Suprapubic skin (tissue), 4 donors: ENCODE data around the gene NEK2. TPM values are rescaled to one million over a fixed set of nuclear protein-coding genes. Genes with fewer than 3 reads are reported as not detected.
"Not testable (repeated sequence)": the region's sequence is repeated elsewhere in the genome, so short reads cannot be mapped to it uniquely, and the experiment has no call there.

Experiments used
- DNase-seq, 2 donors: peaks; one replicate each; pipeline ENCODE4 v3.0.0-alpha.2; 2019; ENCODE audit warnings: low spot score in 2 of 2
- H3K27ac ChIP-seq: fragments of 200-600 bp; sonication (generic); one replicate; pipeline ENCODE4 v1.5.1; 2019
- H3K27me3 ChIP-seq: fragments of 200-600 bp; sonication (generic); one replicate; pipeline ENCODE4 v1.5.1; 2019
- H3K36me3 ChIP-seq: fragments of 200-600 bp; sonication (generic); one replicate; pipeline ENCODE4 v1.5.1; 2019
- H3K4me1 ChIP-seq: fragments of 200-600 bp; sonication (generic); one replicate; pipeline ENCODE4 v1.5.1; 2019
- H3K4me3 ChIP-seq: fragments of 200-600 bp; sonication (generic); one replicate; pipeline ENCODE4 v1.5.1; 2019; ENCODE audit warnings: mild to moderate bottlenecking
- H3K9me3 ChIP-seq: fragments of 200-600 bp; sonication (generic); one replicate; pipeline ENCODE4 v1.5.1; 2019
- CTCF ChIP-seq, 2 donors: fragments of 200-600 bp in 1 of 2; fragments of 450-650 bp in 1 of 2; sonication (generic) in 1 of 2; IDR thresholded peaks; one replicate each; pipeline ENCODE4 v1.5.1; 2016 to 2019; ENCODE audit warnings: antibody characterized with exemption in 2 of 2, mild to moderate bottlenecking in 1 of 2, moderate library complexity in 1 of 2
- EP300 ChIP-seq: sonication (generic); formaldehyde crosslinking; IDR thresholded peaks from one replicate; pipeline ENCODE4 v1.6.1; 2017; ENCODE audit warnings: antibody characterized with exemption
- POLR2A ChIP-seq, 2 donors: fragments of 450-650 bp; IDR thresholded peaks; one replicate each; pipeline ENCODE4 v1.6.1; 2017; ENCODE audit warnings: antibody characterized with exemption in 2 of 2, mild to moderate bottlenecking in 2 of 2, moderate library complexity in 2 of 2
- POLR2AphosphoS5 ChIP-seq, 3 donors: sonication (generic); formaldehyde crosslinking; IDR thresholded peaks; one replicate each; pipeline ENCODE4 v1.6.1; 2017; ENCODE audit warnings: antibody characterized with exemption in 3 of 3
- WGBS: methylation state at CpG from one replicate; pipeline ENCODE4 v1.1.5; 2018; 5-methylcytosine and 5-hydroxymethylcytosine counted together
- total RNA-seq, 4 donors: library from RNA; depleted of rRNA; stranded (reverse); fragments of >200 nt; gene quantifications; one replicate each; pipeline ENCODE4 v1.1.0, GENCODE V29; 2016

NEK2 gene
- total RNA-seq, 4 donors from 2014 or later, result 3.2 to 11.8 (median 3.6) TPM; not detected in 1

GRCh38 chr1:211701733-211702132 lies 26.3 kb upstream of the NEK2 start:
- Histone ChIP-seq H3K36me3 (no peaks in the 10 kb centered on the region), H3K9me3 (no peaks in the 10 kb centered on the region), H3K4me3 (no peak overlapping the region), H3K27ac (no peak overlapping the region), H3K4me1 (peaks cover 21% of the 10 kb centered on the region), H3K27me3 (no peaks in the 10 kb centered on the region)
- TF ChIP-seq POLR2A (IDR thresholded peaks at IDR 0.05), result no peak
- TF ChIP-seq CTCF (IDR thresholded peaks at IDR 0.05), result no peak
- no peak for TF ChIP-seq EP300
- no peak for TF ChIP-seq POLR2AphosphoS5 (IDR thresholded peaks at IDR 0.05)
- no peak for DNase-seq
- WGBS, result 69% methylated on average over 6 of the region's 6 CpGs

- Histone ChIP-seq H3K27ac (no peak overlapping the region), H3K4me1 (peaks cover 7% of the 10 kb centered on the region), H3K36me3 (no peaks in the 10 kb centered on the region), H3K9me3 (no peaks in the 10 kb centered on the region), H3K27me3 (no peaks in the 10 kb centered on the region), H3K4me3 (no peak overlapping the region)
- no peak for DNase-seq
- TF ChIP-seq POLR2A (IDR thresholded peaks at IDR 0.05) (no peak), POLR2AphosphoS5 (IDR thresholded peaks at IDR 0.05) (no peak), CTCF (IDR thresholded peaks at IDR 0.05) (no peak), EP300 (no peak)
- 87% methylated on average over 3 of the region's 16 CpGs for WGBS
These were observed 23.6 kb upstream of the NEK2 start for GRCh38 chr1:211699059-211699458.

GRCh38 chr1:211698161-211699026 lies 23.0 kb upstream of the NEK2 start:
- TF ChIP-seq EP300 (no peak), POLR2A (IDR thresholded peaks at IDR 0.05) (no peak), CTCF (IDR thresholded peaks at IDR 0.05) (peak; percentile 80 to 94)
- Histone ChIP-seq H3K36me3 (no peaks in the 10 kb centered on the region), H3K27ac (no peak overlapping the region), H3K4me3 (peak overlapping the region; percentile 22), H3K4me1 (peaks cover 7% of the 10 kb centered on the region), H3K27me3 (no peaks in the 10 kb centered on the region), H3K9me3 (no peaks in the 10 kb centered on the region)
- WGBS, result 28% methylated on average over 20 of the region's 29 CpGs
- peak; percentile 76 to 86 for DNase-seq

GRCh38 chr1:211697356-211697755 lies 21.9 kb upstream of the NEK2 start:
- no peaks in the 10 kb centered on the region for H3K36me3 ChIP-seq
- no peaks in the 10 kb centered on the region for H3K27me3 ChIP-seq
- no peaks in the 10 kb centered on the region for H3K9me3 ChIP-seq
- DNase-seq, result no peak
- no peak overlapping the region for H3K4me3 ChIP-seq
- H3K27ac ChIP-seq, result no peak overlapping the region
- WGBS, result 86% methylated on average over 1 of the region's 1 CpG
- TF ChIP-seq EP300 (no peak), CTCF (IDR thresholded peaks at IDR 0.05) (no peak), POLR2AphosphoS5 (IDR thresholded peaks at IDR 0.05) (no peak), POLR2A (IDR thresholded peaks at IDR 0.05) (no peak)
- H3K4me1 ChIP-seq, result peaks cover 7% of the 10 kb centered on the region

GRCh38 chr1:211695135-211695816 lies 19.9 kb upstream of the NEK2 start:
- no peak for DNase-seq
- WGBS, result 74% methylated on average over 10 of the region's 10 CpGs
- Histone ChIP-seq H3K4me1 (peaks cover 7% of the 10 kb centered on the region), H3K27ac (no peak overlapping the region), H3K36me3 (no peaks in the 10 kb centered on the region), H3K9me3 (no peaks in the 10 kb centered on the region), H3K4me3 (no peak overlapping the region), H3K27me3 (no peaks in the 10 kb centered on the region)
- no peak for TF ChIP-seq POLR2AphosphoS5 (IDR thresholded peaks at IDR 0.05)
- TF ChIP-seq EP300, result no peak
- TF ChIP-seq POLR2A (IDR thresholded peaks at IDR 0.05), result no peak
- no peak for TF ChIP-seq CTCF (IDR thresholded peaks at IDR 0.05)

GRCh38 chr1:211693911-211694310 lies 18.5 kb upstream of the NEK2 start:
- not testable (repeated sequence) for H3K27ac ChIP-seq, H3K4me3 ChIP-seq, DNase-seq, H3K4me1 ChIP-seq, H3K9me3 ChIP-seq, H3K36me3 ChIP-seq, H3K27me3 ChIP-seq
- whole genome bisulfite sequencing, result 95% methylated on average over 5 of the region's 5 CpGs
